AG04449 (cell line): ENCODE measurements around the gene ROBO1.
A peak's percentile ranks its signal among the peaks of the same experiment; 100 is the strongest.

Experiments
- CTCF ChIA-PET: fragments of 350-600 bp; formaldehyde crosslinking; extraction: SDS; loops from one replicate; lab custom pipeline; 2021; ENCODE audit warnings: antibody characterized with exemption; lab: Yijun Ruan, JAX
- POLR2A ChIA-PET: fragments of 400-600, 350-600 bp; formaldehyde crosslinking; extraction: SDS; loops from one replicate; lab custom pipeline; 2020; ENCODE audit warnings: antibody characterized with exemption, inconsistent platforms; lab: Yijun Ruan, JAX
- DNase-seq: peaks from one replicate; pipeline ENCODE4 v3.0.0-alpha.2; 2010; ENCODE audit warnings: low read depth, low spot score
- H3K4me3 ChIP-seq: 2 replicates; pipeline ENCODE4 v1.5.1; 2011; ENCODE audit warnings: low read depth, mild to moderate bottlenecking, control low read depth, low read length
- CTCF ChIP-seq: IDR thresholded peaks from one replicate; pipeline ENCODE4 v1.5.1; 2011; ENCODE audit warnings: mild to moderate bottlenecking, moderate library complexity, low read length, control low read depth, inconsistent platforms; ENCODE audit not compliant: insufficient read depth; ENCODE audit errors: missing control alignments

Gene ROBO1

GRCh38 chr3:79497447-79498111, 270.2 kb downstream of the ROBO1 start:
- CTCF ChIA-PET = interaction anchor here (0.8 to 1.0 kb wide), 2 partner anchors 21 to 412 kb away, joined by 4 read pairs; no protein-coding TSS in a partner anchor
- no peak overlapping the region for H3K4me3 ChIP-seq
- TF ChIP-seq CTCF = peak; percentile 46
- POLR2A ChIA-PET = no interaction called here
- no peak for DNase-seq

GRCh38 chr3:79491029-79491641, 276.7 kb downstream of the ROBO1 start:
- no peak for DNase-seq
- CTCF ChIA-PET = no interaction called here
- H3K4me3 ChIP-seq = no peak overlapping the region
- no peak for TF ChIP-seq CTCF
- POLR2A ChIA-PET = no interaction called here

- ChIA-PET POLR2A (no interaction called here), CTCF (no interaction called here)
- no peak overlapping the region for H3K4me3 ChIP-seq
- no peak for DNase-seq
- no peak for TF ChIP-seq CTCF
Observed at GRCh38 chr3:79490165-79491028, 277.4 kb downstream of the ROBO1 start.

GRCh38 chr3:79488407-79488806, 279.4 kb downstream of the ROBO1 start:
- DNase-seq = no peak
- no peak for TF ChIP-seq CTCF
- no peak overlapping the region for H3K4me3 ChIP-seq
- ChIA-PET CTCF (no interaction called here), POLR2A (no interaction called here)

GRCh38 chr3:79480746-79481145, 287.1 kb downstream of the ROBO1 start:
- no peak overlapping the region for H3K4me3 ChIP-seq
- TF ChIP-seq CTCF = no peak
- POLR2A ChIA-PET = no interaction called here
- no peak for DNase-seq
- CTCF ChIA-PET = no interaction called here

- ChIA-PET POLR2A (no interaction called here), CTCF (no interaction called here)
- TF ChIP-seq CTCF = no peak
- no peak overlapping the region for H3K4me3 ChIP-seq
- DNase-seq = no peak
Observed at GRCh38 chr3:79478620-79479019, 289.2 kb downstream of the ROBO1 start.
